Hepatocyte (in vitro differentiated cells): ENCODE measurements around the gene MKI67. TPM values are rescaled to one million over a fixed set of nuclear protein-coding genes. Genes with fewer than 3 reads are reported as not detected.

Source experiments
- DNase-seq: peaks from one replicate; pipeline ENCODE4 v3.0.0-alpha.2; 2016; ENCODE audit warnings: low spot score
- H2AFZ ChIP-seq: fragments of 200-600 bp; sonication (generic); 2 replicates; pipeline ENCODE4 v1.6.0; 2016; ENCODE audit warnings: antibody characterized with exemption, mild to moderate bottlenecking
- H3K27ac ChIP-seq: fragments of 200-600 bp; sonication (generic); 2 replicates; pipeline ENCODE4 v1.5.1; 2016; ENCODE audit warnings: mild to moderate bottlenecking
- H3K27me3 ChIP-seq: fragments of 200-600 bp; sonication (generic); 2 replicates; pipeline ENCODE4 v1.6.1; 2016
- H3K36me3 ChIP-seq: fragments of 200-600 bp; sonication (generic); replicated peaks from 2 replicates; pipeline ENCODE4 v1.5.1; 2016; ENCODE audit warnings: low read depth; ENCODE audit not compliant: insufficient read depth
- H3K4me1 ChIP-seq: fragments of 200-600 bp; sonication (generic); 2 replicates; pipeline ENCODE4 v1.5.1; 2016; ENCODE audit warnings: mild to moderate bottlenecking, moderate library complexity; ENCODE audit not compliant: insufficient read depth
- H3K4me2 ChIP-seq: fragments of 200-600 bp; sonication (generic); 2 replicates; pipeline ENCODE4 v1.6.0; 2016
- H3K4me3 ChIP-seq: fragments of 200-600 bp; sonication (generic); 2 replicates; pipeline ENCODE4 v1.5.1; 2016; ENCODE audit warnings: mild to moderate bottlenecking
- H3K79me2 ChIP-seq: fragments of 200-600 bp; sonication (generic); 2 replicates; pipeline ENCODE4 v1.6.0; 2017; ENCODE audit warnings: mild to moderate bottlenecking
- H3K9me2 ChIP-seq: fragments of 200-600 bp; sonication (generic); replicated peaks from 2 replicates; pipeline ENCODE4 v1.6.0; 2017; ENCODE audit warnings: mild to moderate bottlenecking; ENCODE audit not compliant: insufficient read depth
- H3K9me3 ChIP-seq: fragments of 200-600 bp; sonication (generic); 2 replicates; pipeline ENCODE4 v1.5.1; 2016; ENCODE audit warnings: low read depth, mild to moderate bottlenecking
- H4K20me1 ChIP-seq: fragments of 200-600 bp; sonication (generic); 2 replicates; pipeline ENCODE4 v1.6.0; 2016; ENCODE audit warnings: mild to moderate bottlenecking; ENCODE audit not compliant: insufficient read depth, poor library complexity, severe bottlenecking
- CTCF ChIP-seq: fragments of 200-600 bp; sonication (generic); IDR thresholded peaks from 2 replicates; pipeline ENCODE4 v1.5.1; 2016; ENCODE audit warnings: antibody characterized with exemption, mild to moderate bottlenecking; ENCODE audit not compliant: poor library complexity
- EZH2 ChIP-seq: fragments of 200-600 bp; sonication (generic); IDR thresholded peaks from 2 replicates; pipeline ENCODE4 v1.6.1; 2016; ENCODE audit warnings: antibody characterized with exemption, mild to moderate bottlenecking, borderline replicate concordance
- EZH2phosphoT487 ChIP-seq: fragments of 200-600 bp; sonication (generic); IDR thresholded peaks from one replicate; pipeline ENCODE4 v1.6.1; 2018; ENCODE audit warnings: antibody characterized with exemption, mild to moderate bottlenecking, low read depth, moderate library complexity; ENCODE audit not compliant: unreplicated experiment, severe bottlenecking
- WGBS: methylation state at CpG from one replicate; pipeline ENCODE4 v1.1.6; 2016; ENCODE audit warnings: low lambda C conversion rate; ENCODE audit errors: missing lambda C conversion rate; 5-methylcytosine and 5-hydroxymethylcytosine counted together
- polyA plus RNA-seq: library from polyadenylated mRNA; unstranded; fragments of >200 nt; fragmentation: Nextera tagmentation; extraction: Ambion mirVana; gene quantifications from 2 replicates; pipeline ENCODE4 v1.2.1, GENCODE V29; 2016
- total RNA-seq: library from RNA; depleted of rRNA; stranded (reverse); fragments of >200 nt; gene quantifications from 2 replicates; pipeline ENCODE4 v1.2.3, GENCODE V29; 2014

The MKI67 gene
- total and polyA plus RNA-seq, 2 experiments from 2014 or later: 8.1 to 13.1 TPM

DNA sequence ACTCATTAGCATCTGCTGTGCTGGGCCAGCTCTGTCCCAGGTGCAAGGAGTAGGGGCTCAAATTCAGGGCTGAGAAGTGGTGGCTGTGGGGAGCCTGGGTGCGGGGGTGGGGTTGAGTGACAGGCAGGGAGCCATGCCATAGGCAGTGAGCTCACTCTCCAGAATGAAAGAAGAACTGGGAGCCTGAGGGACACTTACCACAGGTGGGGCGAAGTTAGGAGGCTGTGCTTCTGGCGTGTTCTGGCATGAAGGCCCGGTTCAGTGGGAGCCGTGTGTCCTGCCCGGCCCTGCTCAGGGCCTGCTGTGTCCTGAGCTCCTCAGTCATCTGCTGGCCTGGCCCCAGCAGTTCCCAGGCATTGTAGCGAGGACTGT lies 62.5 kb downstream of the MKI67 start:
- TF ChIP-seq CTCF (no peak), EZH2phosphoT487 (no peak), EZH2 (no peak)
- WGBS: 90% methylated on average over 7 of the region's 7 CpGs
- DNase-seq: no peak
- no peaks in the 10 kb centered on the region for H4K20me1 ChIP-seq
- H2AFZ ChIP-seq: no peak overlapping the region
- H3K27me3 ChIP-seq: no peaks in the 10 kb centered on the region
- no peaks in the 10 kb centered on the region for H3K4me1 ChIP-seq
- no peak overlapping the region for H3K4me3 ChIP-seq
- H3K9me2 ChIP-seq: no peaks in the 10 kb centered on the region
- H3K27ac ChIP-seq: no peak overlapping the region
- no peaks in the 10 kb centered on the region for H3K9me3 ChIP-seq
- no peaks in the 10 kb centered on the region for H3K79me2 ChIP-seq
- H3K36me3 ChIP-seq: no peaks in the 10 kb centered on the region
- no peak overlapping the region for H3K4me2 ChIP-seq

- H3K9me2 ChIP-seq: no peaks in the 10 kb centered on the region
- DNase-seq: no peak
- H3K36me3 ChIP-seq: no peaks in the 10 kb centered on the region
- H3K79me2 ChIP-seq: no peaks in the 10 kb centered on the region
- no peak overlapping the region for H3K4me3 ChIP-seq
- no peak for TF ChIP-seq EZH2
- no peak for TF ChIP-seq CTCF
- TF ChIP-seq EZH2phosphoT487: no peak
- H4K20me1 ChIP-seq: no peaks in the 10 kb centered on the region
- H3K9me3 ChIP-seq: no peaks in the 10 kb centered on the region
- H3K27ac ChIP-seq: no peak overlapping the region
- no peaks in the 10 kb centered on the region for H3K27me3 ChIP-seq
- H2AFZ ChIP-seq: no peak overlapping the region
- 62% methylated on average over 19 of the region's 19 CpGs for WGBS
- no peaks in the 10 kb centered on the region for H3K4me1 ChIP-seq
- H3K4me2 ChIP-seq: no peak overlapping the region
These were observed 63.2 kb downstream of the MKI67 start for GRCh38 chr10:128062881-128063563.

DNA sequence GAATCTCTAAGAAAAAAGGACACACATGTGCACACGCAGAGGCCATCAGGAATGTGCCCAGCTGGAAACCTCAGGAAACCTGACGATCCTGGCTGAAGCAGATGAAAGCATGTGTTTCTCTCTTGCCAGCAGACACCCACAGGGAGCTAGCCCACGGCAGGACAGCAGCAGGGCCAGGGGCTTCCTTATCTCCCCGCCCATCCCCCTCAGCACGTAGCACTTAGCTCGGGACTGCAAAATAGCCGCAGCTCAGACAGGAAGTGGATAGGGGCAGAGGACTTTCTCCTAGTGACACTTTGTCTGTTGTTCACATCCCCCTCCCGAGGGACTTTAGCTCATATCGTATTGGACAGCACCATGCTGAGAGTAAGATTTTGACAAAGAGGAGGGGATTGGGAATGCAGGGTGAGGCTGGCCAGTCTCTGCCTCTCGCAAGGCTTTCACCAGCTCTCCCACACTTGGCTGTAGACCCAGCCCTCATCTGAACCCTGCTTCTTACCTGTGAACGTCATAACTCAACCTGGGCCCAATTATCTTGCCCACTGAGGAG lies 63.8 kb downstream of the MKI67 start:
- Histone ChIP-seq H2AFZ (no peak overlapping the region), H3K36me3 (no peaks in the 10 kb centered on the region), H3K4me2 (no peak overlapping the region), H4K20me1 (no peaks in the 10 kb centered on the region), H3K79me2 (no peaks in the 10 kb centered on the region), H3K4me3 (no peak overlapping the region), H3K9me2 (no peaks in the 10 kb centered on the region), H3K27ac (no peak overlapping the region), H3K27me3 (no peaks in the 10 kb centered on the region), H3K9me3 (no peaks in the 10 kb centered on the region), H3K4me1 (no peaks in the 10 kb centered on the region)
- 30% methylated on average over 11 of the region's 11 CpGs for WGBS
- TF ChIP-seq EZH2 (no peak), EZH2phosphoT487 (no peak), CTCF (no peak)
- no peak for DNase-seq
